Hindlimb muscle (tissue), 1 donor: Measurements from ENCODE around the gene SCNN1A. TPM values are rescaled to one million over a fixed set of nuclear protein-coding genes. Genes with fewer than 3 reads are reported as not detected.

Source experiments
- DNase-seq: peaks from one replicate; pipeline ENCODE4 v3.0.0-alpha.2; 2013
- polyA plus RNA-seq: library from polyadenylated mRNA; unstranded; fragments of 120-200 nt; gene quantifications from one replicate; pipeline ENCODE4 v1.2.1, GENCODE V29; 2013; ENCODE audit not compliant: insufficient read length

SCNN1A gene
- polyA plus RNA-seq, 1 donor: 0.49 TPM

GRCh38 chr12:6315704-6316597 is 59.4 kb downstream of the SCNN1A start:
- no peak for DNase-seq

- no peak for DNase-seq
Measured at GRCh38 chr12:6315184-6315583, 60.2 kb downstream of the SCNN1A start.

- no peak for DNase-seq
Measured at GRCh38 chr12:6314776-6315175, 60.6 kb downstream of the SCNN1A start.

- no peak for DNase-seq
Measured at GRCh38 chr12:6313326-6313940, 61.9 kb downstream of the SCNN1A start.

- DNase-seq: no peak
Measured at GRCh38 chr12:6312529-6313325, 62.6 kb downstream of the SCNN1A start.

- no peak for DNase-seq
Measured at GRCh38 chr12:6311822-6312528, 63.4 kb downstream of the SCNN1A start.

- no peak for DNase-seq
Measured at GRCh38 chr12:6310771-6311610, 64.4 kb downstream of the SCNN1A start.

- no peak for DNase-seq
Measured at GRCh38 chr12:6307529-6307928, 67.8 kb downstream of the SCNN1A start.

- no peak for DNase-seq
Measured at GRCh38 chr12:6306599-6307220, 68.7 kb downstream of the SCNN1A start.

GRCh38 chr12:6306151-6306550 is 69.2 kb downstream of the SCNN1A start:
- DNase-seq: no peak

GRCh38 chr12:6303071-6303470 is 72.3 kb downstream of the SCNN1A start:
- DNase-seq: no peak

GRCh38 chr12:6302621-6303020 is 72.7 kb downstream of the SCNN1A start:
- no peak for DNase-seq

GRCh38 chr12:6301721-6302120 is 73.6 kb downstream of the SCNN1A start:
- DNase-seq: no peak

GRCh38 chr12:6297170-6297569 is 78.2 kb downstream of the SCNN1A start:
- no peak for DNase-seq

Other genes with a start within 250 kb of the SCNN1A start
- 45.9 TPM for gene CD9, start 175.2 kb downstream of the SCNN1A start, polyA plus RNA-seq
- 1.7 TPM for gene PLEKHG6, start 64.9 kb downstream of the SCNN1A start, polyA plus RNA-seq
- gene TNFRSF1A, start 33.5 kb downstream of the SCNN1A start, polyA plus RNA-seq: 86.3 TPM
- gene LTBR, start 8.6 kb upstream of the SCNN1A start, polyA plus RNA-seq: 53.9 TPM
- gene CD27, start 69.4 kb upstream of the SCNN1A start, polyA plus RNA-seq: 0.71 TPM
- gene TAPBPL, start 76.5 kb upstream of the SCNN1A start, polyA plus RNA-seq: 10.3 TPM
- 11.9 TPM for gene VAMP1, start 95.1 kb upstream of the SCNN1A start, polyA plus RNA-seq
- gene MRPL51, start 117.7 kb upstream of the SCNN1A start, polyA plus RNA-seq: 112 TPM
- gene NCAPD2, start 118.5 kb upstream of the SCNN1A start, polyA plus RNA-seq: 36.9 TPM
- gene GAPDH, start 159.0 kb upstream of the SCNN1A start, polyA plus RNA-seq: 5,261 TPM
- gene IFFO1, start 180.5 kb upstream of the SCNN1A start, polyA plus RNA-seq: 41.0 TPM
- gene NOP2, start 192.7 kb upstream of the SCNN1A start, polyA plus RNA-seq: 25.7 TPM
- 174 TPM for gene CHD4, start 231.8 kb upstream of the SCNN1A start, polyA plus RNA-seq